Transverse colon (tissue), 4 donors: Measurements from ENCODE around the gene CCDC134.

Source experiments
- POLR2A ChIP-seq: fragments of 450-650 bp; IDR thresholded peaks from one replicate; pipeline ENCODE4 v1.6.1; 2016; ENCODE audit warnings: antibody characterized with exemption, mild to moderate bottlenecking, moderate library complexity
- POLR2AphosphoS5 ChIP-seq, 3 donors: sonication (generic); formaldehyde crosslinking; IDR thresholded peaks; one replicate each; pipeline ENCODE4 v1.6.1; 2016; ENCODE audit warnings: antibody characterized with exemption in 3 of 3
- TF ChIP-seq, protein P1 (sequence below), 5 experiments: fragments of 200-600 bp in 3 of 5; fragments of 450-650 bp in 2 of 5; sonication (generic) in 3 of 5; IDR thresholded peaks; 1 replicate in 2 of 5; 2 replicates in 3 of 5; pipeline ENCODE4 v1.5.1; 2016 to 2017; ENCODE audit warnings: antibody characterized with exemption in 5 of 5, inconsistent platforms in 3 of 5, mild to moderate bottlenecking in 2 of 5, moderate library complexity in 1 of 5

DNA sequence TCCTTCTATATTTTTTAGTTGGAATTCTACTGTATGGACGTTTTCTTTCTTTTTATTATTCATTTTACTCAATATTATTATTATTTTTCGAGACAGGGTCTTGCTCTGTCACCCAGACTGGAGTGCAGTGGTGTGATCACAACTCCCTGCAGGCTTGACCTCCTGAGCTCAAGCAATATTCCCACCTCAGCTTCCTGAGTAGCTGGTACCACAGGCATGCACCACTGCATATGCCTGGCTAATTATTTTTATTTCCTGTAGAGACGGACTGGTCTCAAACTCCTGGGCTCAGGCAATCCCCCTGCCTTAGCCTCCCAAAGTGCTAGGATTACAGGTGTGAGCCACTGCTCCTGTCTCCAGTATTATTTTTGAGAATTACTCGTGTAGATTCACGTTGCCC lies 34.0 kb upstream of the CCDC134 start:
- TF ChIP-seq, protein P1, sequence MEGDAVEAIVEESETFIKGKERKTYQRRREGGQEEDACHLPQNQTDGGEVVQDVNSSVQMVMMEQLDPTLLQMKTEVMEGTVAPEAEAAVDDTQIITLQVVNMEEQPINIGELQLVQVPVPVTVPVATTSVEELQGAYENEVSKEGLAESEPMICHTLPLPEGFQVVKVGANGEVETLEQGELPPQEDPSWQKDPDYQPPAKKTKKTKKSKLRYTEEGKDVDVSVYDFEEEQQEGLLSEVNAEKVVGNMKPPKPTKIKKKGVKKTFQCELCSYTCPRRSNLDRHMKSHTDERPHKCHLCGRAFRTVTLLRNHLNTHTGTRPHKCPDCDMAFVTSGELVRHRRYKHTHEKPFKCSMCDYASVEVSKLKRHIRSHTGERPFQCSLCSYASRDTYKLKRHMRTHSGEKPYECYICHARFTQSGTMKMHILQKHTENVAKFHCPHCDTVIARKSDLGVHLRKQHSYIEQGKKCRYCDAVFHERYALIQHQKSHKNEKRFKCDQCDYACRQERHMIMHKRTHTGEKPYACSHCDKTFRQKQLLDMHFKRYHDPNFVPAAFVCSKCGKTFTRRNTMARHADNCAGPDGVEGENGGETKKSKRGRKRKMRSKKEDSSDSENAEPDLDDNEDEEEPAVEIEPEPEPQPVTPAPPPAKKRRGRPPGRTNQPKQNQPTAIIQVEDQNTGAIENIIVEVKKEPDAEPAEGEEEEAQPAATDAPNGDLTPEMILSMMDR (IDR thresholded peaks at IDR 0.05): no peak
- TF ChIP-seq POLR2A (no peak), POLR2AphosphoS5 (IDR thresholded peaks at IDR 0.05) (no peak)
